ENCODE data around the gene DARS1.
"Not testable (repeated sequence)": the region's sequence is repeated elsewhere in the genome, so short reads cannot be mapped to it uniquely, and the experiment has no call there.

The DARS1 gene

DNA sequence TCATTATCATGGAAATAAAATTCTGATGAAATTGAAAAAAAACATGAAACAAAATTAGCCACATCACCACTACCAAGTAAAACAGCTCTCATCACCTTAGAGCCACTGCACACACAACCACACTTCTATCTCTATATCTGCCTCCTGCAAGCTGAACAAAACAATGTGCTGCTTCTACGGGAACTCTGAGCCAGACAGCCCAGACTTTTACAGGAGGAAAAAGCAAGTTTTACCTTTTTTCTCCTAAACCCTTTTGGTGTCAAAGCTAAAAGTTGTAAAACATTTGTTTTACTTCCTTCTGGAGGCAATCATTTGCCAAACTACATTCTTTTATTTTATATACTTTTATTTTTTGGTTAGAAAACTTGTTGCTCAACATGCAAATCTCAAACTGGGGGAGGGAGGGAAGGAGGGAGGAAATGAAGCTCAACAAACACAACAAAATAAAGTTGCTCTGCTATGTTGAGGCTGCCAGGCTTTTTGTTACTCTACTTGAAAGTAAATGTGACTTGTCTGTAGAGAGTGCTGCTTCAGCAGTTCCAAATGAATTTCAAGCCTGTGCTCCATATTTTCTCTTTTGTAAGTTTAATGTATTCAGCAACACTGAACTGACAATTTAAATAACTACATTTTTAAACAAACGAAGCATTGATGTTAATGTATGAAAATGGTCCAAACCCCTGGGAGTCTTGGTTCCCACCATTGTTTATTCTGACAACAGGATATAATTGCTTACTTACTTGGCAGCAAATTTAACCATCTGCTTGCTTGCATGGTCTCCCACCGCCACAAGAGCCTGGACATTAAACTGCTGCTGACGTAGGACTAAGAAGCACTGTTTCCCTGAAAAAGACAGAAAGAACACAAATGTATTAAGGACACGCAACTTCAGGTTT lies 24.5 kb downstream of the DARS1 start:
- Histone ChIP-seq H3K9me3 (no peaks in the 10 kb centered on the region), H3K4me1 (ENCODE audit: control insufficient read depth in 1 of 2, insufficient read depth in 1 of 2, low read depth in 1 of 2, low read length in 1 of 2) (peaks cover 32 to 39% of the 10 kb centered on the region in 2 experiments), H3K27me3 (no peaks in the 10 kb centered on the region), H3K4me3 (ENCODE audit: low read depth in 1 of 2, low read length in 1 of 2) (no peak overlapping the region), H3K27ac (peak overlapping the region; percentile 80), H3K36me3 (no peaks in the 10 kb centered on the region)
- TF ChIP-seq, protein P1, sequence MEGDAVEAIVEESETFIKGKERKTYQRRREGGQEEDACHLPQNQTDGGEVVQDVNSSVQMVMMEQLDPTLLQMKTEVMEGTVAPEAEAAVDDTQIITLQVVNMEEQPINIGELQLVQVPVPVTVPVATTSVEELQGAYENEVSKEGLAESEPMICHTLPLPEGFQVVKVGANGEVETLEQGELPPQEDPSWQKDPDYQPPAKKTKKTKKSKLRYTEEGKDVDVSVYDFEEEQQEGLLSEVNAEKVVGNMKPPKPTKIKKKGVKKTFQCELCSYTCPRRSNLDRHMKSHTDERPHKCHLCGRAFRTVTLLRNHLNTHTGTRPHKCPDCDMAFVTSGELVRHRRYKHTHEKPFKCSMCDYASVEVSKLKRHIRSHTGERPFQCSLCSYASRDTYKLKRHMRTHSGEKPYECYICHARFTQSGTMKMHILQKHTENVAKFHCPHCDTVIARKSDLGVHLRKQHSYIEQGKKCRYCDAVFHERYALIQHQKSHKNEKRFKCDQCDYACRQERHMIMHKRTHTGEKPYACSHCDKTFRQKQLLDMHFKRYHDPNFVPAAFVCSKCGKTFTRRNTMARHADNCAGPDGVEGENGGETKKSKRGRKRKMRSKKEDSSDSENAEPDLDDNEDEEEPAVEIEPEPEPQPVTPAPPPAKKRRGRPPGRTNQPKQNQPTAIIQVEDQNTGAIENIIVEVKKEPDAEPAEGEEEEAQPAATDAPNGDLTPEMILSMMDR (IDR thresholded peaks at IDR 0.05): no peak

DNA sequence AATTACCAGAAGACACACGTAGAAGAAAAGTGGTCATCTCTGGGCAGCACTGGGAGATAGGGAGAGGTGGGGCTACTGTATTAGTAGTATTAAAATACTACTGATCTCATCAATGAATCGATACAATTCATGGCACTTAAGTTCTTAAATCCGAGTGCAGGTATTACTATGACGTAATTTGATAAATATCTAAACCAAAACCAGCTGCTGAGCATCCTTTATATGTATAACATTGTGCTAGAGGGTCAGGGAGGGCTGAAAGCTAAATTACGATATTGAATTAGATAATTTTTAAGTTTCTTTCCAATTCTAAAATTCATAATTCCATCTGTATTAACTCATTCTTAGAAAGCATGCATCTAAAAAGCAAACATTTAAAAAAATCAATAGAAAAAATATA lies 25.3 kb downstream of the DARS1 start:
- Histone ChIP-seq H3K4me1 (ENCODE audit: control insufficient read depth in 1 of 2, insufficient read depth in 1 of 2, low read depth in 1 of 2, low read length in 1 of 2) (peaks cover 27 to 32% of the 10 kb centered on the region in 2 experiments), H3K27me3 (no peaks in the 10 kb centered on the region), H3K9me3 (no peaks in the 10 kb centered on the region), H3K36me3 (no peaks in the 10 kb centered on the region), H3K4me3 (ENCODE audit: low read depth in 1 of 2, low read length in 1 of 2) (no peak overlapping the region), H3K27ac (peak overlapping the region; percentile 80)
- TF ChIP-seq, protein P1 (IDR thresholded peaks at IDR 0.05): no peak

DNA sequence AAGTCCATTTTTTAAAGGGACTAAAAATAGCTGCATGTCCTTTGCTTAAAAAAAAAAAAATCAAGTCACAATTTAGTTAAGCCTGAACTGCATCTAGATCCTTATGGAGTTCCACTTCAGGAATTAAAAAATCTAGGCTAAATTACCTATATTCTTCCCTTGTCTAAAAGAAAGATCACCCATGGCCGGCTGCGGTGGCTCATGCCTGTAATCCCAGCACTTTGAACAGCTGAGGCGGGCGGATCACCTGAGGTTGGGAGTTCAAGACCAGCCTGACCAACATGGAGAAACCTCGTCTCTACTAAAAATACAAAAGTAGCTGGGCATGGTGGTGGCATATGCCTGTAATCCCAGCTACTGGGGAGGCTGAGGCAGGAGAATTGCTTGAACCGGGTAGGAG lies 26.5 kb downstream of the DARS1 start:
- not testable (repeated sequence) for H3K27ac ChIP-seq; H3K27me3 ChIP-seq; H3K36me3 ChIP-seq; H3K9me3 ChIP-seq; H3K4me3 ChIP-seq (ENCODE audit: low read depth in 1 of 2, low read length in 1 of 2)
- H3K4me1 ChIP-seq (ENCODE audit: control insufficient read depth in 1 of 2, insufficient read depth in 1 of 2, low read depth in 1 of 2, low read length in 1 of 2): peaks cover 27 to 30% of the 10 kb centered on the region in 2 experiments

DNA sequence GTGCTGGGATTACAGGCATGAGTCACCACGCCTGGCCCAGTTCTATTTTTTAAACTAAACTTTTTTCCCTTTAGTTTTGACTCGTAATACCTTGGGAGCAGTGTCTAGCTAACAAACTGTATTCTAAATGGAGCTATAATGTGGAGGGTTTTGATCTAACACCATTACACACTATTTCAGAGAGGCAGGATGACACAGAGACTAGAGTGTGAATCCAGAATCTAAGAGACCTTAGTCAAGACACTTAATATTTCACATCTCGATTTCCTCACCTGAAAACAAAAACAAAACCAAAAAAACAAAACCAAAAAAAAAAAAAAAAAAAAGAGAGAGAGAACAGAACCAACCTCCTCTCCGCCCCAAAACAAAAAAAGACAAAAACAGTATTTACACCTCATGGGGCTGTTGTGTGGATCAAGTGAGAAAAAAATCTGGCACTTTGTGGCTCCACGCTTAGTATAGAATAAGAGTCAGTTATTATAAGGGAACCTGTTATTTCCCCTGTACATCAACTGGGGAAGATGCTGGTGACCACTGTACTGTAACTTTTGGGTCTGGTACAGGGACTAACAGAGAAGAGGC lies 31.3 kb downstream of the DARS1 start:
- Histone ChIP-seq H3K27me3 (no peaks in the 10 kb centered on the region), H3K4me3 (ENCODE audit: low read depth in 1 of 2, low read length in 1 of 2) (no peak overlapping the region), H3K9me3 (no peaks in the 10 kb centered on the region), H3K36me3 (no peaks in the 10 kb centered on the region), H3K27ac (no peak overlapping the region), H3K4me1 (ENCODE audit: control insufficient read depth in 1 of 2, insufficient read depth in 1 of 2, low read depth in 1 of 2, low read length in 1 of 2) (peaks cover 16 to 24% of the 10 kb centered on the region in 2 experiments)
- TF ChIP-seq, protein P1 (IDR thresholded peaks at IDR 0.05): no peak

DNA sequence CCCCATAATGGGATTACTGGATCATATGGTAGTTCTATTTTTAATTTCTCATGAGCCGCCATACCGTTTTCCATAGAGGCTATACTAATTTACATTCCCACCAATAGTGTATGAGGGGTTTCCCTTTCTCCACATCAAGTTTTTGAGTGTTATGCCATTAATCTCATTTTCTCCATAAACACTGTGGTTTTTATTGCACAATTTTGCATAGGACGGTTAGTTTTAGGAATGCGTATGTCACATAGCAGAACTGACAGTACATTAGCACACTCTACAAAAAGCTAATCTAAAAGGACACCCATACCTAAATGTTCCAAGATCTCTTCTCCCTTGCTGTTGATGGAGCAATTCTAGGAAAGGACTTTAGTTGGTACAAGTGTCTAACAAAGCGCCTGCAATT lies 32.5 kb downstream of the DARS1 start:
- no peak overlapping the region for H3K27ac ChIP-seq
- H3K4me1 ChIP-seq (ENCODE audit: control insufficient read depth in 1 of 2, insufficient read depth in 1 of 2, low read depth in 1 of 2, low read length in 1 of 2): peaks cover 16 to 24% of the 10 kb centered on the region in 2 experiments
- TF ChIP-seq, protein P1 (IDR thresholded peaks at IDR 0.05): no peak
- no peaks in the 10 kb centered on the region for H3K36me3 ChIP-seq
- no peaks in the 10 kb centered on the region for H3K9me3 ChIP-seq
- no peak overlapping the region for H3K4me3 ChIP-seq (ENCODE audit: low read depth in 1 of 2, low read length in 1 of 2)
- no peaks in the 10 kb centered on the region for H3K27me3 ChIP-seq

DNA sequence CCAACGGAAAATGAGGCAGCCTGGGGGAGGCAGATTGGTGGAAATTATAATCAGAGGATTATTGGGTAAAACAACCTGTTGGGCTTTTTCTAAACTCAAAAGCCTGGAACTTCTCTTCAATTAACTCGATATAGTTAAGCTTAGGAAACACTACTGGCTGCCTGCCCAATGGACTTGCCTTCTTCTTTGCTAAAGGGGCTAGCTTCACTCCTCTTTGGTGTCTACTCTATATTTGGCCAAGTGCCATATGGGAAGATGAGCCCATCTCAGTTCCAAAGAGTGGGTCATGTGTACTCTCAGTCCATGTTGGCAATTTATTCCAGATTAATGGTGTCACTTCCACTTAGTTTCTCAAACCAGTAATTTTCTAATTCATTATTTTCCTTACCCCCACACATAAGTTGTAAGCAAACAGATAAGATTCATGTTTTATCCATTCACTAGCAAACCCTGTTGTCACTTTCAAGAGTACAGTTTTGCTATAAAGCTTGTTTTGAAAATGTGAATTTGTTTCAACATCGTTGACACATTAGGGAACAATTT lies 34.3 kb downstream of the DARS1 start:
- TF ChIP-seq, protein P1 (IDR thresholded peaks at IDR 0.05): no peak
- Histone ChIP-seq H3K27me3 (no peaks in the 10 kb centered on the region), H3K9me3 (no peaks in the 10 kb centered on the region)

More for the DNA sequence above, 34.3 kb downstream of the DARS1 start:
- Histone ChIP-seq H3K4me3 (ENCODE audit: low read depth in 1 of 2, low read length in 1 of 2) (no peak overlapping the region), H3K4me1 (ENCODE audit: control insufficient read depth in 1 of 2, insufficient read depth in 1 of 2, low read depth in 1 of 2, low read length in 1 of 2) (peaks cover 16 to 24% of the 10 kb centered on the region in 2 experiments), H3K27ac (peak overlapping the region; percentile 55), H3K36me3 (no peaks in the 10 kb centered on the region)

Measured in neutrophil (primary cell).